Fibroblast of the aortic adventitia (primary cell): ENCODE results near the gene TMEM204. TPM values are rescaled to one million over a fixed set of nuclear protein-coding genes. Genes with fewer than 3 reads are reported as not detected.

Source experiments
- DNase-seq: peaks from one replicate; pipeline ENCODE4 v3.0.0-alpha.2; 2010; ENCODE audit warnings: low read depth
- H3K4me3 ChIP-seq: 2 replicates; pipeline ENCODE4 v1.5.1; 2011; ENCODE audit warnings: low read depth, mild to moderate bottlenecking, control low read depth, low read length, moderate library complexity
- total RNA-seq: library from RNA; depleted of rRNA; stranded (reverse); fragments of >200 nt; gene quantifications from 2 replicates; pipeline ENCODE4 v1.2.3, GENCODE V29; 2012; ENCODE audit warnings: low replicate concordance
- TF ChIP-seq, protein P1 (sequence below): IDR thresholded peaks from 2 replicates; pipeline ENCODE4 v1.5.1; 2011; ENCODE audit warnings: mild to moderate bottlenecking, low read length, control low read depth, inconsistent platforms; ENCODE audit not compliant: insufficient read depth

TMEM204 gene
- total RNA-seq, 1 donor = 22.1 TPM

DNA sequence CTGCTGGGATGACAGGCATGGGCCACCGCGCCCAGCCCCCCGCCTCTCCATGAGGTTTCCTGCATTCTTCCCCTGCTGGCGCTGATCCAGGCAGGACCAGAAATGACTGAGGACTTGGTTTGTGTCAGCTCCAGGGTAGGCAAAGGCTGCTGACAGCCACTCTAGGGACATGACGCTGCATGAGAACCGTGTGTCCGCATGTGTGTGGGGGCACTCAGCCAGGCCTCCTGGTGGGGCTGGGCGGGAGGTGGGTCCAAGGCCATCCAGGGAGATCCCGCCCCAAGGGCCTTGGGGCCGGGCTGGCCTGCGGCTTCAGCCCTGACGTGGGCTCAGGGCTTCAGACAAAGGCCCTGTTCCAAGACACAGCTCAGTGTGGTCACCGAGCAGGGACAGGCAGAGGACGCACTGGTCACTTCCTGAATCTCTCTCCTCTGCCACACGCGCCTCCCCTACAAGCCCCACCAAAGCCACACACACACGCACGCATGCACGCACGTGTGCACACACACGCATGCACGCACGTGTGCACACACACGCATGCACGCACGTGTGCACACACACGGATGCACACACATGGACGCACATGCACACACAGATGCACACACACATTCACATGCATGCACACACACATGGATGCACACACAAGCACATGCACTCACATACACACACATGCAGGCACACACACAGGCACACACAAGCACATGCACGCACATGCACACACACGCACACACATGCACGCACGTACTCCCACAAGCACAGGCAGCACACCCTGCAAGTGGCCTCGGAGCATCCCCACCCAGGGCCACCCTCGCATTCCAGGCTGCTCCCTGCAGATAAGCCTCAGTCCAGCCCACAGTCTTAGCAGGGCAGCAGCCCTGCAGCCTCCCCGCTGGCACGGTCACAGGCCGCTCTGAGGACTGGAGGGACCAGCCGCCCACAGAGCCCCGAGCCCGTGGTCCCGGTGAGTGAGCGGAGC lies 5.3 kb upstream of the TMEM204 start:
- H3K4me3 ChIP-seq = peak overlapping the region; percentile 5
- TF ChIP-seq, protein P1, sequence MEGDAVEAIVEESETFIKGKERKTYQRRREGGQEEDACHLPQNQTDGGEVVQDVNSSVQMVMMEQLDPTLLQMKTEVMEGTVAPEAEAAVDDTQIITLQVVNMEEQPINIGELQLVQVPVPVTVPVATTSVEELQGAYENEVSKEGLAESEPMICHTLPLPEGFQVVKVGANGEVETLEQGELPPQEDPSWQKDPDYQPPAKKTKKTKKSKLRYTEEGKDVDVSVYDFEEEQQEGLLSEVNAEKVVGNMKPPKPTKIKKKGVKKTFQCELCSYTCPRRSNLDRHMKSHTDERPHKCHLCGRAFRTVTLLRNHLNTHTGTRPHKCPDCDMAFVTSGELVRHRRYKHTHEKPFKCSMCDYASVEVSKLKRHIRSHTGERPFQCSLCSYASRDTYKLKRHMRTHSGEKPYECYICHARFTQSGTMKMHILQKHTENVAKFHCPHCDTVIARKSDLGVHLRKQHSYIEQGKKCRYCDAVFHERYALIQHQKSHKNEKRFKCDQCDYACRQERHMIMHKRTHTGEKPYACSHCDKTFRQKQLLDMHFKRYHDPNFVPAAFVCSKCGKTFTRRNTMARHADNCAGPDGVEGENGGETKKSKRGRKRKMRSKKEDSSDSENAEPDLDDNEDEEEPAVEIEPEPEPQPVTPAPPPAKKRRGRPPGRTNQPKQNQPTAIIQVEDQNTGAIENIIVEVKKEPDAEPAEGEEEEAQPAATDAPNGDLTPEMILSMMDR = no peak
- peak; percentile 50 for DNase-seq

DNA sequence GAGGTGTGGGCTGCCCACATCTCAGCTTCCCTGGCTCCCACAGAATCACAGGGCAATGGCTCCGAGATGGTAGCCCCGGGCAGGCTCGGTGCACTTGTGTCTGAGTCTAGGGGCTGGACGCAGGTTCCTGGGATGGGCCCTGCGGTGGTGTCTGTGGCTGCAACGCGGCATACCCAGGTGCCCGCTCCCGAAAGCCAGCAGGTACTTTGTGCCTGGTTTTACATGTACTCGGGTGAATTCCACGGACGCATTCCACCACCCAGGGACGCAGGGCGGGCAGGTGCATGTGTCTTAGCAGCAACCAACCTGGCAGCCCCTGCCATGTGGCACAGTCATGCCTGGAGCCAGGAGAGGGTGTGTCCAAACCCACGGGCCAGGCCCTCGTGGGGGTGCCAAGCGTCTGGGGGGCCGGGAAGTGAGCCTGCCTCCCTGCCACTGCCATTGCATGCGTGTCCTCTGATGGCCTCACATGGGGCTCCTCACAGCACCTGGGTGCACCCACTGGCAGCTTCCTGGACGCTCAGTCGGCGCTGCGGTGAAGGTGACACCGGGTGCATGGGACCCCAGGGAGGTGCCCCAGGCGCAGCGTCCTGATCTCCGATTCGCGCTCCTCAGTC lies 4.4 kb upstream of the TMEM204 start:
- no peak overlapping the region for H3K4me3 ChIP-seq
- DNase-seq = no peak
- TF ChIP-seq, protein P1 = no peak

- DNase-seq = no peak
- H3K4me3 ChIP-seq = no peak overlapping the region
- TF ChIP-seq, protein P1 = no peak
Observed at GRCh38 chr16:1530349-1530882, 3.0 kb upstream of the TMEM204 start.

- TF ChIP-seq, protein P1 = no peak
- no peak overlapping the region for H3K4me3 ChIP-seq
- peak; percentile 94 for DNase-seq
Observed at GRCh38 chr16:1530883-1531637, 2.4 kb upstream of the TMEM204 start.

GRCh38 chr16:1531638-1531910 lies 1.9 kb upstream of the TMEM204 start:
- DNase-seq = no peak
- H3K4me3 ChIP-seq = no peak overlapping the region
- TF ChIP-seq, protein P1 = no peak

DNA sequence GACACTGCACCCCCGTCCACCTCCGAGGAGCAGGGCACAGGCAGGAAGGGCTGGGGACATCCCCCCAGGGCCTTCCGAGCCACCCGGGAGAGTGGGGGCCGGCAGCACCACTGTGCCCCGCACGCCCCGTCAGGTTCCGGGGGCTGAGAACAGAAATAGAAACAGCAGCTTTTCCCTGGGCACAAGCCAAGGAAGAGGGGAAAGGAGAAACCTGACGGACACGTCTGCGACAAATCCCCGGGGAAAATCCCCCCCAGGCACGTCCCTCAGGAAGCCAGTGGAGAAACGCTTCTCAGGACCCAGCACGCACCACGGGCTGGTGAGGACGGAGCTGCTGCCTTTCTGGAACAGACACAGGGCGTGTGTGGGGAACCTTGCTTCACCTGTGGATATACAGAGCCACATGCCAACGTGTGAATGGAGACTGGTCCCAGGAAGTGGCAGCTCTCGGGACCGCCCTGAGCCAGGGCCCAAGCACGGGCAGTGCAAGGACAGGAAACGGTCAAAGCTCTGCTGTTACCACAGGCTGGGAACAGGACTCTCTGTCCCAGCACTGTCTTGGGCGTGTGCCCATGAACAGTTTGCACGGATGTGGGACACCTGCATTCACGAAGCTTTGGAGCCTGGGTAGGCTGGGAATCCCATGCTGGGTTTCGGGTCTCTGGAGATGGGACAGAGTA lies 1.2 kb upstream of the TMEM204 start:
- DNase-seq = no peak
- H3K4me3 ChIP-seq = no peak overlapping the region
- TF ChIP-seq, protein P1 = no peak
